Parathyroid adenoma (tissue), 2 donors: ENCODE data around the gene ANTXR1.

ENCODE experiments used
- H2AFZ ChIP-seq: fragments of 300-600 bp; sonication (generic); one replicate; pipeline ENCODE4 v1.7.0; 2017; ENCODE audit warnings: antibody characterized with exemption, mild to moderate bottlenecking
- H3K27ac ChIP-seq: fragments of 300-600 bp; sonication (generic); one replicate; pipeline ENCODE4 v1.7.0; 2017
- H3K27me3 ChIP-seq: fragments of 300-600 bp; sonication (generic); one replicate; pipeline ENCODE4 v1.7.0; 2017; ENCODE audit warnings: low read length; ENCODE audit not compliant: control insufficient read depth, insufficient read depth
- H3K36me3 ChIP-seq: fragments of 300-600 bp; sonication (generic); one replicate; pipeline ENCODE4 v1.7.0; 2017; ENCODE audit warnings: low read length; ENCODE audit not compliant: control insufficient read depth, insufficient read depth
- H3K4me1 ChIP-seq: fragments of 300-600 bp; sonication (generic); one replicate; pipeline ENCODE4 v1.7.0; 2017; ENCODE audit warnings: control low read depth
- H3K4me2 ChIP-seq: fragments of 300-600 bp; sonication (generic); one replicate; pipeline ENCODE4 v1.7.0; 2017; ENCODE audit warnings: low read length
- H3K4me3 ChIP-seq: fragments of 300-600 bp; sonication (generic); one replicate; pipeline ENCODE4 v1.7.0; 2017; ENCODE audit warnings: low read depth, low read length
- H3K79me2 ChIP-seq: fragments of 300-600 bp; sonication (generic); one replicate; pipeline ENCODE4 v1.7.0; 2017; ENCODE audit warnings: control low read depth
- H3K9ac ChIP-seq: fragments of 300-600 bp; sonication (generic); one replicate; pipeline ENCODE4 v1.7.0; 2017; ENCODE audit warnings: mild to moderate bottlenecking
- H3K9me3 ChIP-seq: fragments of 300-600 bp; sonication (generic); one replicate; pipeline ENCODE4 v1.7.0; 2017; ENCODE audit warnings: low read length; ENCODE audit not compliant: control insufficient read depth
- CTCF ChIP-seq: fragments of 300-600 bp; sonication (generic); IDR thresholded peaks from one replicate; pipeline ENCODE4 v1.7.0; 2017; ENCODE audit warnings: antibody characterized with exemption, mild to moderate bottlenecking
- donor health status: primary hyperparathyroidism.

The ANTXR1 gene

GRCh38 chr2:68975844-68976243, 37.1 kb upstream of the ANTXR1 start:
- no peak overlapping the region for H3K4me3 ChIP-seq
- no peaks in the 10 kb centered on the region for H3K9me3 ChIP-seq

GRCh38 chr2:68977453-68977852, 35.5 kb upstream of the ANTXR1 start:
- H3K27me3 ChIP-seq = no peaks in the 10 kb centered on the region
- no peak overlapping the region for H3K9ac ChIP-seq
- H3K79me2 ChIP-seq = no peaks in the 10 kb centered on the region
- TF ChIP-seq CTCF = no peak
- no peak overlapping the region for H3K4me3 ChIP-seq
- H3K4me1 ChIP-seq = no peaks in the 10 kb centered on the region
- H3K4me2 ChIP-seq = no peak overlapping the region
- no peaks in the 10 kb centered on the region for H3K36me3 ChIP-seq
- H2AFZ ChIP-seq = no peak overlapping the region
- no peaks in the 10 kb centered on the region for H3K9me3 ChIP-seq
- H3K27ac ChIP-seq = no peak overlapping the region

More at GRCh38 chr2:68975844-68976243, 37.1 kb upstream of the ANTXR1 start:
- Histone ChIP-seq H3K79me2 (no peaks in the 10 kb centered on the region), H3K4me1 (no peaks in the 10 kb centered on the region), H3K36me3 (no peaks in the 10 kb centered on the region), H3K27me3 (no peaks in the 10 kb centered on the region), H3K27ac (no peak overlapping the region), H3K4me2 (no peak overlapping the region), H3K9ac (no peak overlapping the region), H2AFZ (no peak overlapping the region)
- no peak for TF ChIP-seq CTCF

- Histone ChIP-seq H3K4me3 (no peak overlapping the region), H3K79me2 (no peaks in the 10 kb centered on the region), H3K36me3 (no peaks in the 10 kb centered on the region), H3K9ac (no peak overlapping the region), H3K9me3 (no peaks in the 10 kb centered on the region), H3K27me3 (no peaks in the 10 kb centered on the region), H3K4me1 (no peaks in the 10 kb centered on the region), H3K4me2 (no peak overlapping the region), H3K27ac (no peak overlapping the region), H2AFZ (no peak overlapping the region)
- TF ChIP-seq CTCF = no peak
Observed at GRCh38 chr2:68978098-68978497, 34.9 kb upstream of the ANTXR1 start.

- no peak overlapping the region for H3K27ac ChIP-seq
- no peaks in the 10 kb centered on the region for H3K79me2 ChIP-seq
- H2AFZ ChIP-seq = no peak overlapping the region
- no peaks in the 10 kb centered on the region for H3K4me1 ChIP-seq
- no peaks in the 10 kb centered on the region for H3K36me3 ChIP-seq
- TF ChIP-seq CTCF = no peak
- H3K27me3 ChIP-seq = no peaks in the 10 kb centered on the region
- H3K4me2 ChIP-seq = no peak overlapping the region
- H3K4me3 ChIP-seq = no peak overlapping the region
- H3K9ac ChIP-seq = no peak overlapping the region
- H3K9me3 ChIP-seq = no peaks in the 10 kb centered on the region
Observed at GRCh38 chr2:68980956-68981355, 32.0 kb upstream of the ANTXR1 start.

- TF ChIP-seq CTCF = no peak
- H3K4me3 ChIP-seq = no peak overlapping the region
- H3K27me3 ChIP-seq = no peaks in the 10 kb centered on the region
- no peak overlapping the region for H2AFZ ChIP-seq
- H3K9me3 ChIP-seq = no peaks in the 10 kb centered on the region
- H3K4me1 ChIP-seq = no peaks in the 10 kb centered on the region
- no peak overlapping the region for H3K9ac ChIP-seq
- no peaks in the 10 kb centered on the region for H3K36me3 ChIP-seq
- H3K79me2 ChIP-seq = no peaks in the 10 kb centered on the region
- no peak overlapping the region for H3K4me2 ChIP-seq
- no peak overlapping the region for H3K27ac ChIP-seq
Observed at GRCh38 chr2:68987021-68987503, 25.9 kb upstream of the ANTXR1 start.
